HL-60 (cell line): ENCODE data around the gene HLA-DQA1.

Source experiments
- DNase-seq, 2 experiments: peaks; one replicate each; pipeline ENCODE4 v3.0.0-alpha.2; 2010 to 2020; ENCODE audit warnings: low read depth in 1 of 2, low spot score in 1 of 2
- H3K27ac ChIP-seq: fragments of 250-450 bp; sonication (Bioruptor Pico); replicated peaks from 2 replicates; pipeline ENCODE4 v1.5.1; 2020; ENCODE audit warnings: mild to moderate bottlenecking, moderate library complexity
- H3K27me3 ChIP-seq: fragments of 250-450 bp; sonication (Bioruptor Pico); 2 replicates; pipeline ENCODE4 v1.5.1; 2021; ENCODE audit warnings: mild to moderate bottlenecking, moderate library complexity; ENCODE audit not compliant: insufficient read depth, poor library complexity, severe bottlenecking
- H3K4me3 ChIP-seq: replicated peaks from 2 replicates; pipeline ENCODE4 v1.5.1; 2011; ENCODE audit warnings: mild to moderate bottlenecking, control low read depth, low read length; ENCODE audit not compliant: insufficient read depth
- CTCF ChIP-seq: IDR thresholded peaks from one replicate; pipeline ENCODE4 v1.5.1; 2011; ENCODE audit warnings: low read length, control low read depth, inconsistent platforms; ENCODE audit not compliant: insufficient read depth
- GABPA ChIP-seq: IDR thresholded peaks from 2 replicates; pipeline ENCODE4 v1.6.1; 2012; ENCODE audit warnings: low read depth
- POLR2AphosphoS5 ChIP-seq: IDR thresholded peaks from 2 replicates; pipeline ENCODE4 v1.6.1; 2012; ENCODE audit warnings: low read depth
- REST ChIP-seq: IDR thresholded peaks from 2 replicates; pipeline ENCODE4 v1.6.1; 2012; ENCODE audit warnings: low read depth; ENCODE audit not compliant: insufficient replicate concordance
- SPI1 ChIP-seq: IDR thresholded peaks from 2 replicates; pipeline ENCODE4 v1.6.1; 2012; ENCODE audit warnings: low read depth, mild to moderate bottlenecking, borderline replicate concordance

The HLA-DQA1 gene

GRCh38 chr6:32597024-32597423, 40.2 kb upstream of the HLA-DQA1 start:
- DNase-seq = no peak
- H3K4me3 ChIP-seq = no peak overlapping the region
- TF ChIP-seq POLR2AphosphoS5 (no peak), REST (no peak), CTCF (no peak), SPI1 (no peak), GABPA (no peak)
- H3K27me3 ChIP-seq = no peaks in the 10 kb centered on the region
- no peak overlapping the region for H3K27ac ChIP-seq

- no peak overlapping the region for H3K27ac ChIP-seq
- DNase-seq = no peak
- no peaks in the 10 kb centered on the region for H3K27me3 ChIP-seq
- TF ChIP-seq REST = no peak
- TF ChIP-seq GABPA = no peak
- TF ChIP-seq CTCF = no peak
- no peak for TF ChIP-seq POLR2AphosphoS5
- no peak for TF ChIP-seq SPI1
- no peak overlapping the region for H3K4me3 ChIP-seq
These were observed 34.8 kb upstream of the HLA-DQA1 start for GRCh38 chr6:32602383-32602782.

GRCh38 chr6:32603222-32603621, 34.0 kb upstream of the HLA-DQA1 start:
- DNase-seq = no peak
- Histone ChIP-seq H3K27ac (no peak overlapping the region), H3K27me3 (no peaks in the 10 kb centered on the region), H3K4me3 (no peak overlapping the region)
- no peak for TF ChIP-seq GABPA
- no peak for TF ChIP-seq REST

GRCh38 chr6:32603888-32604287, 33.3 kb upstream of the HLA-DQA1 start:
- H3K4me3 ChIP-seq = no peak overlapping the region
- no peak for DNase-seq
- no peak overlapping the region for H3K27ac ChIP-seq
- TF ChIP-seq GABPA (no peak), POLR2AphosphoS5 (no peak), CTCF (no peak), SPI1 (no peak), REST (no peak)
- no peaks in the 10 kb centered on the region for H3K27me3 ChIP-seq
